WTC11 (cell line): Measurements from ENCODE around the gene KLHL7. TPM values are rescaled to one million over a fixed set of nuclear protein-coding genes. Genes with fewer than 3 reads are reported as not detected.

Experiments
- ATAC-seq: fragments of 200-7000 bp; cut with Tn5 transposase; 2 replicates; pipeline ENCODE4 v1.10.0; 2021; ENCODE audit warnings: mild to moderate bottlenecking, moderate library complexity
- CTCF ChIA-PET: fragments of 300-600 bp; sonication (Branson Sonifier 250); formaldehyde crosslinking; loops from one replicate; lab custom pipeline; 2021; ENCODE audit warnings: antibody characterized with exemption; lab: Charles Lee
- POLR2A ChIA-PET: fragments of 350-600 bp; sonication (Branson Sonifier 250); formaldehyde crosslinking; loops from one replicate; lab custom pipeline; 2021; ENCODE audit warnings: antibody characterized with exemption; lab: Charles Lee
- DNase-seq: peaks from one replicate; pipeline ENCODE4 v3.0.0; 2021; ENCODE audit warnings: low spot score
- H3K27ac Mint-ChIP-seq: 2 replicates; pipeline ENCODE4 v1.8.0; 2021; ENCODE audit warnings: mixed read lengths
- H3K27me3 Mint-ChIP-seq: 2 replicates; pipeline ENCODE4 v1.8.0; 2021; ENCODE audit warnings: low read depth, mild to moderate bottlenecking, moderate library complexity, mixed read lengths
- H3K36me3 Mint-ChIP-seq: 2 replicates; pipeline ENCODE4 v1.8.0; 2021; ENCODE audit warnings: mixed read lengths
- H3K4me1 Mint-ChIP-seq: 2 replicates; pipeline ENCODE4 v1.8.0; 2022; ENCODE audit warnings: mixed read lengths
- H3K4me3 Mint-ChIP-seq: 2 replicates; pipeline ENCODE4 v1.8.0; 2021; ENCODE audit warnings: mild to moderate bottlenecking, moderate library complexity, mixed read lengths
- H3K9me3 Mint-ChIP-seq: 2 replicates; pipeline ENCODE4 v1.8.0; 2021; ENCODE audit warnings: mixed read lengths
- ARID4B ChIP-seq: sonication (generic); formaldehyde crosslinking; IDR thresholded peaks from 2 replicates; pipeline ENCODE4 v1.8.0; 2023; ENCODE audit warnings: missing genetic modification reagents, mild to moderate bottlenecking, borderline replicate concordance
- CBFB ChIP-seq: sonication (generic); formaldehyde crosslinking; IDR thresholded peaks from 2 replicates; pipeline ENCODE4 v1.8.1; 2022; ENCODE audit warnings: mild to moderate bottlenecking, low read depth, missing genetic modification reagents
- CDX4 ChIP-seq: fragments of 250-450 bp; sonication (Bioruptor Pico); IDR thresholded peaks from 2 replicates; pipeline ENCODE4 v1.9.0; 2021; ENCODE audit warnings: moderate library complexity, mild to moderate bottlenecking, inconsistent platforms, borderline replicate concordance
- CREM ChIP-seq: sonication (generic); formaldehyde crosslinking; IDR thresholded peaks from 2 replicates; pipeline ENCODE4 v1.8.1; 2022; ENCODE audit warnings: mild to moderate bottlenecking, missing genetic modification reagents, moderate library complexity
- ELF4 ChIP-seq: sonication (generic); formaldehyde crosslinking; IDR thresholded peaks from 2 replicates; pipeline ENCODE4 v1.8.1; 2022; ENCODE audit warnings: low read depth, mild to moderate bottlenecking, moderate library complexity, missing genetic modification reagents
- EMX1 ChIP-seq: fragments of 250-450 bp; sonication (Bioruptor Pico); IDR thresholded peaks from 2 replicates; pipeline ENCODE4 v1.8.0; 2021; ENCODE audit warnings: mild to moderate bottlenecking
- FOXJ3 ChIP-seq: sonication (generic); formaldehyde crosslinking; IDR thresholded peaks from 2 replicates; pipeline ENCODE4 v1.9.0; 2021; ENCODE audit warnings: missing genetic modification reagents, mild to moderate bottlenecking, borderline replicate concordance
- GABPB1 ChIP-seq: sonication (generic); formaldehyde crosslinking; IDR thresholded peaks from 2 replicates; pipeline ENCODE4 v1.8.1; 2023; ENCODE audit warnings: mild to moderate bottlenecking, missing genetic modification reagents
- NR3C1 ChIP-seq: sonication (generic); formaldehyde crosslinking; conservative IDR thresholded peaks from 2 replicates; pipeline ENCODE4 v1.8.1; 2023; ENCODE audit warnings: low read depth, mild to moderate bottlenecking, missing genetic modification reagents
- ZNF263 ChIP-seq: sonication (generic); formaldehyde crosslinking; IDR thresholded peaks from 2 replicates; pipeline ENCODE4 v1.8.1; 2022; ENCODE audit warnings: low read depth, mild to moderate bottlenecking, moderate library complexity, missing genetic modification reagents
- total RNA-seq: library from RNA; stranded (reverse); gene quantifications from 3 replicates; pipeline ENCODE4 v1.2.3, GENCODE V29; 2021
- TF ChIP-seq, protein P1 (sequence below): fragments of 200-600 bp; IDR thresholded peaks from 2 replicates; pipeline ENCODE4 v1.8.0; 2022; ENCODE audit warnings: antibody characterized with exemption

The KLHL7 gene
- total RNA-seq, 1 experiment from 2014 or later: 82.1 TPM

DNA sequence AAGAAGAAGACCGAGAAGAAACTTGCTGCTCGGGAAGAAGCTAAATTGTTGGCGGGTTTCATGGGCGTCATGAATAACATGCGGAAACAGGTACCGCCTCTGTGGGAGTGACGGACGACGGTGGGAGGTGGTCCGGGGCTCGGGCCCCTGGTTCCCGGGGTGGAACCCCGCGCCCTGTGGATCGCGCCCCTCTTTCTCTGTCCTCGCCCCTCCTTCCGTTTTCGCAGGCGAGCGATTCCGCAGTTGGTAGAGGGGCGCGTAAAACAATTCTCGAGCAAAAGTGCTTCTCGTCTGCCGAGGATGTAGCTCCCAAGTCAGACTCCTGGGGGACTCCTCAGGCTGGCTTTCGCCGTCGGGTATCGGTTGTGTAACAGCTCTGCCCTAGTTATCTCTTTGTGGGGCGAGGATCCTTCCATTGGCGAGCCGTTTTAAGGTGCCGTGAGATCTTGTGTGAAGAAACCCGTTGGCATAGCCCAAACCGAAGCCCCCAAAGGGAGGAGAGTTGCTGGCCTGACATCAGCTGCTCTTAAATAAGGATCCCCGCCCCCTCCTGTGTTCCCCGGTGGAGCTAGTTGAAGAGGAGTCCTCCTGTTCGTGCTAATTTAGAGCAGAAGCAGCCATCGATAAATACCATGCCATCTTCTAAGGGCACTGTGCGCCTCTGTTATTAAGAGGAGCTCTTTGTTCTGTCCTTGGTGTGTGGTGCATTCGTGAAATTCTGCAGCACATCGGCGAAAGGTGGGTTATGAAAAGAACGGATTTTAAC, 655 bp downstream of the KLHL7 start:
- Mint-ChIP-seq H3K4me1 (peaks cover 39% of the 10 kb centered on the region), H3K27ac (peak overlapping the region; percentile 99), H3K27me3 (no peaks in the 10 kb centered on the region), H3K36me3 (peaks cover 16% of the 10 kb centered on the region), H3K9me3 (peaks cover 14% of the 10 kb centered on the region), H3K4me3 (peak overlapping the region; percentile 98)
- ChIA-PET POLR2A (interaction anchor here (0.7 to 2.0 kb wide), 10 partner anchors 9 to 284 kb away, joined by 3 to 30 read pairs (median 5); partner anchors contain the start of genes NUP42 and TOMM7), CTCF (interaction anchor here (0.5 to 1.7 kb wide), 13 partner anchors 8 to 547 kb away, joined by 3 to 20 read pairs (median 3); no protein-coding TSS in a partner anchor)
- 0 out of 2 replicates have a peak, but pooled peaks have one; percentile 30 for TF ChIP-seq NR3C1 (CRISPR knock-in tag)
- 0 out of 2 replicates have a peak, but pooled peaks have one; percentile 18 for TF ChIP-seq EMX1 (CRISPR knock-in tag)
- no peak; the same call in 1 of the 2 replicates for TF ChIP-seq ARID4B (CRISPR knock-in tag)
- DNase-seq (peak; percentile 46), ATAC-seq (peak; percentile 33)

- H3K27ac Mint-ChIP-seq: peak overlapping the region; percentile 99
- no peaks in the 10 kb centered on the region for H3K27me3 Mint-ChIP-seq
- TF ChIP-seq CREM (CRISPR knock-in tag): no peak
- no peak for TF ChIP-seq CBFB
- no peak for TF ChIP-seq EMX1 (CRISPR knock-in tag)
- TF ChIP-seq, all 79 proteins: peak for 0
- peak overlapping the region; percentile 98 for H3K4me3 Mint-ChIP-seq
- ChIA-PET CTCF (interaction anchor here (0.9 to 1.7 kb wide), 8 partner anchors 9 to 521 kb away, joined by 3 to 20 read pairs (median 4); no protein-coding TSS in a partner anchor), POLR2A (interaction anchor here (0.6 to 2.0 kb wide), 7 partner anchors 8 to 285 kb away, joined by 3 to 30 read pairs (median 5); partner anchors contain the start of genes NUP42 and TOMM7)
- H3K9me3 Mint-ChIP-seq: peaks cover 10% of the 10 kb centered on the region
- peaks cover 15% of the 10 kb centered on the region for H3K36me3 Mint-ChIP-seq
- DNase-seq (no peak), ATAC-seq (no peak)
- peaks cover 46% of the 10 kb centered on the region for H3K4me1 Mint-ChIP-seq
Observed at GRCh38 chr7:23106823-23107663, 1.5 kb downstream of the KLHL7 start.

GRCh38 chr7:23107781-23108180, 2.2 kb downstream of the KLHL7 start:
- Mint-ChIP-seq H3K4me3 (peak overlapping the region; percentile 98), H3K4me1 (peaks cover 53% of the 10 kb centered on the region), H3K9me3 (peaks cover 3% of the 10 kb centered on the region), H3K27me3 (no peaks in the 10 kb centered on the region), H3K36me3 (peaks cover 7% of the 10 kb centered on the region), H3K27ac (no peak overlapping the region)
- no peak for ATAC-seq
- ChIA-PET CTCF (interaction anchor here (1.4 kb wide), 1 partner anchor 8 kb away, joined by 4 read pairs; no protein-coding TSS in a partner anchor), POLR2A (interaction anchor here (0.6 kb wide), 1 partner anchor 74 kb away, joined by 4 read pairs; no protein-coding TSS in a partner anchor)
- DNase-seq: no peak
- no peak for TF ChIP-seq FOXJ3 (CRISPR knock-in tag)
- TF ChIP-seq CDX4 (CRISPR knock-in tag): no peak
- TF ChIP-seq ZNF263: no peak
- TF ChIP-seq, protein P1, sequence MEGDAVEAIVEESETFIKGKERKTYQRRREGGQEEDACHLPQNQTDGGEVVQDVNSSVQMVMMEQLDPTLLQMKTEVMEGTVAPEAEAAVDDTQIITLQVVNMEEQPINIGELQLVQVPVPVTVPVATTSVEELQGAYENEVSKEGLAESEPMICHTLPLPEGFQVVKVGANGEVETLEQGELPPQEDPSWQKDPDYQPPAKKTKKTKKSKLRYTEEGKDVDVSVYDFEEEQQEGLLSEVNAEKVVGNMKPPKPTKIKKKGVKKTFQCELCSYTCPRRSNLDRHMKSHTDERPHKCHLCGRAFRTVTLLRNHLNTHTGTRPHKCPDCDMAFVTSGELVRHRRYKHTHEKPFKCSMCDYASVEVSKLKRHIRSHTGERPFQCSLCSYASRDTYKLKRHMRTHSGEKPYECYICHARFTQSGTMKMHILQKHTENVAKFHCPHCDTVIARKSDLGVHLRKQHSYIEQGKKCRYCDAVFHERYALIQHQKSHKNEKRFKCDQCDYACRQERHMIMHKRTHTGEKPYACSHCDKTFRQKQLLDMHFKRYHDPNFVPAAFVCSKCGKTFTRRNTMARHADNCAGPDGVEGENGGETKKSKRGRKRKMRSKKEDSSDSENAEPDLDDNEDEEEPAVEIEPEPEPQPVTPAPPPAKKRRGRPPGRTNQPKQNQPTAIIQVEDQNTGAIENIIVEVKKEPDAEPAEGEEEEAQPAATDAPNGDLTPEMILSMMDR: no peak
- no peak for TF ChIP-seq ELF4 (CRISPR knock-in tag)
- TF ChIP-seq GABPB1: no peak
